ENCODE data around the gene PANX3. TPM values are rescaled to one million over a fixed set of nuclear protein-coding genes. Genes with fewer than 3 reads are reported as not detected.
A peak's percentile ranks its signal among the peaks of the same experiment; 100 is the strongest.

The PANX3 gene
- total and polyA plus RNA-seq, 2 experiments from 2014 or later = 0.25 TPM; not detected in 1

DNA sequence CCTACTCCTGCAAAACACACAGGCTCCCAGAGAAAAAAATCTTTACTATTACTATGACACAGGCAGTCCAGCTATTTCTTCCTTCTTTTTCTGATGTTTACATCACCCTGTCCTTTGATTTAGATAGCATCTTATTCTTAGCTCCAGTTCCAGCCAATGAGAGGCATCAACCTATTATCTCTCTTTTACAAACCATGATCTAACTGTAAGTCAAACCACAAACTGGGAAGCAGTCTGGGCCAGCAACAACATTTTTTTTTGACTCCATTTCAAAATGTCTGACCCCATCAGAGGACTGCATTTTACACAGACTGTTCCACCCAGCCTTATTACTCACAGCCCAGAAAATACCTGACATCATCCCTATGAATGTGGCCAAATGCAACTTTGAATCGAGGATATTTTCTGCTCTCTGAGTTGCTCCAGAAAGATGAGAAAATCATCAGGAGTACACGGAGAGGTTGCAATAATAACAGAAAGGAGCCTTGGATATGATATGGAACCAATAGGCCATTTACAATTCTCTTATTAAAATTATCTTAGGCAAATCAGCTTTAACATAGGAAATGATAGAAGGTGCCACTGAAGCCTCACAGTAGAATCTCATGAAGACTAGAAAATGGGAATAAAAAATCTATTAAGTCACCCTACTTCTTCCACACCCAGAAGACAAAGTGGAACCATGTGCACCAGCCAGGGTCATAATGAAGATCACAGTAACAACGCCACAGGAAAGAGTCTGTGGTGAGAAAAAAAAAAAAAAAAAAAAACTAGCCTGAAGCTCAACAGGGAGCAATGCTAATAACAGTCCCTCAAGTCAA lies 32.6 kb downstream of the PANX3 start:
- DNase-seq (ENCODE audit: low spot score) = no peak
- no peaks in the 10 kb centered on the region for H3K79me2 ChIP-seq
- no peaks in the 10 kb centered on the region for H3K9me2 ChIP-seq (replicated peaks; ENCODE audit: insufficient read depth)
- H4K20me1 ChIP-seq (ENCODE audit: insufficient read depth, poor library complexity, severe bottlenecking) = no peaks in the 10 kb centered on the region
- no peaks in the 10 kb centered on the region for H3K27me3 ChIP-seq
- no peak overlapping the region for H3K4me2 ChIP-seq
- H3K27ac ChIP-seq = peak overlapping the region; percentile 20
- 62% methylated on average over 3 of the region's 3 CpGs for WGBS (ENCODE audit: low lambda C conversion rate, missing lambda C conversion rate)
- peaks cover 2% of the 10 kb centered on the region for H3K4me1 ChIP-seq (ENCODE audit: insufficient read depth)
- TF ChIP-seq CTCF (IDR thresholded peaks at IDR 0.05; ENCODE audit: poor library complexity) (no peak), EZH2phosphoT487 (IDR thresholded peaks at IDR 0.05; ENCODE audit: low read depth, severe bottlenecking, unreplicated experiment) (no peak), EZH2 (IDR thresholded peaks at IDR 0.05; ENCODE audit: borderline replicate concordance) (no peak)
- no peaks in the 10 kb centered on the region for H3K36me3 ChIP-seq (replicated peaks; ENCODE audit: insufficient read depth, low read depth)
- no peak overlapping the region for H3K4me3 ChIP-seq
- no peak overlapping the region for H2AFZ ChIP-seq
- H3K9me3 ChIP-seq (ENCODE audit: low read depth) = no peaks in the 10 kb centered on the region

DNA sequence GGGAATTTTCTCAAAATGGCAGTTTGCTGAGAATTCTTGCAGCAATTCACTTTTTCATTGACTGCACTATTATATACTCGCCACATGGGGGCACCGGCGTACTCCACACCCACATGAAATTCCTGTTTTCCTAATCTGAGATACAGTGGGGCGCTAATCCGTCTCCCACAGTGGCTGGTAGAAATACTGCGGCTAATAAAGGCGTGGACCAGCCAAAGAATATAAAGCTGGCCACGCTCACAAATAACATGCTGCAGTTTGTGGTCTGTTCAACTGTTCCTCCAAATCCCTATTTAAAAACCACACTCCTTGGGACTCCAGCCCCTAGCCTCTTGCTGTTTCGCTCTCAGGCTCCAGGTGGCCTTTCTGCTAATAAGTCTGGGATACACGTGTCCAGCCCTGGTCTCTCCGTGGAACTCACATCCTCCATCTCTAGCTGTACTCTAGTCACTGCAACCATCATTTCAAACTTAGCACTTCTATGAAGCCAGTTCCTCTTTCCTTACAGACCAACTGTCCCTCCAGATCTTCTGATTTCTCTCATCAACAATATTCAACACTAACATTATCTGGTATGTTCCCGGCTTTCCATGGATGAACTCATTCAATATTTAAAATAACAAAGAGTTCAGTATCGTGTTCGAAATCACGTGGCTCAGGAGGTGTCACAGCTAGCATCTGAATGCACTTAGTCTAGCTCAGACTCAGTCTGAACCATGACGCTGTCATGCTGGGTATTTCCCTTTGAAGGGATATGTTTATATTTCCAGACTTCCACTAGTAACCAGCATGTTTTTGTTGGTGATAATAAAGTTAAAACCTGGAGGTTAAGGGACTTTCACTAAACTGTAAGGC lies 33.4 kb downstream of the PANX3 start:
- no peaks in the 10 kb centered on the region for H3K9me2 ChIP-seq (replicated peaks; ENCODE audit: insufficient read depth)
- no peaks in the 10 kb centered on the region for H3K9me3 ChIP-seq (ENCODE audit: low read depth)
- no peaks in the 10 kb centered on the region for H3K4me1 ChIP-seq (ENCODE audit: insufficient read depth)
- peak overlapping the region; percentile 64 for H3K4me2 ChIP-seq
- no peaks in the 10 kb centered on the region for H4K20me1 ChIP-seq (ENCODE audit: insufficient read depth, poor library complexity, severe bottlenecking)
- TF ChIP-seq EZH2 (IDR thresholded peaks at IDR 0.05; ENCODE audit: borderline replicate concordance) = no peak
- TF ChIP-seq CTCF (IDR thresholded peaks at IDR 0.05; ENCODE audit: poor library complexity) = peak; percentile 72
- H3K4me3 ChIP-seq = no peak overlapping the region
- H2AFZ ChIP-seq = peak overlapping the region; percentile 24
- DNase-seq (ENCODE audit: low spot score) = peak; percentile 74
- no peak overlapping the region for H3K27ac ChIP-seq
- no peaks in the 10 kb centered on the region for H3K27me3 ChIP-seq
- H3K36me3 ChIP-seq (replicated peaks; ENCODE audit: insufficient read depth, low read depth) = no peaks in the 10 kb centered on the region
- WGBS (ENCODE audit: low lambda C conversion rate, missing lambda C conversion rate) = 23% methylated on average over 16 of the region's 16 CpGs
- no peaks in the 10 kb centered on the region for H3K79me2 ChIP-seq

DNA sequence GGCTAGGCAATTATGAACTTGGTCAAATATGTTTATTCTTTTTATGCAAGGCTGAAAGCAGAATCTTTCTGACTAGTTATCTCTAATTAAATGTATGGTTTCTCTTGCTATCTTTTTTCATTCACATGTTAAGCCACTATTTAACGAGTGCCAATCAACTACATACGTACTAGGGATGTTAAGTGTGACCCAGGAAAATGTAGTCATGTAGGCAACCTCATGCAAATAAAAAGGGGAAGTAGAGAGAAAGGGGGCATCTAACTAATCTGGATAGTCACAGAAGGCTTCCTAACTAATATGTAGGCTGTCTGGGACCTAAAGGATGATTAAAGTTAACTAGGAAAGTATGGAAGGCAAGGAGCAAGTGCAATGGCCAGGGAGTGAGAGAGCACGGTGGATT lies 34.9 kb downstream of the PANX3 start:
- TF ChIP-seq CTCF (IDR thresholded peaks at IDR 0.05; ENCODE audit: poor library complexity) (no peak), EZH2 (IDR thresholded peaks at IDR 0.05; ENCODE audit: borderline replicate concordance) (no peak), EZH2phosphoT487 (IDR thresholded peaks at IDR 0.05; ENCODE audit: low read depth, severe bottlenecking, unreplicated experiment) (no peak)
- Histone ChIP-seq H3K79me2 (no peaks in the 10 kb centered on the region), H3K9me2 (replicated peaks; ENCODE audit: insufficient read depth) (no peaks in the 10 kb centered on the region), H4K20me1 (ENCODE audit: insufficient read depth, poor library complexity, severe bottlenecking) (no peaks in the 10 kb centered on the region), H3K36me3 (replicated peaks; ENCODE audit: insufficient read depth, low read depth) (no peaks in the 10 kb centered on the region), H3K4me3 (no peak overlapping the region), H3K4me2 (no peak overlapping the region), H2AFZ (no peak overlapping the region), H3K27me3 (no peaks in the 10 kb centered on the region), H3K27ac (no peak overlapping the region), H3K4me1 (ENCODE audit: insufficient read depth) (no peaks in the 10 kb centered on the region), H3K9me3 (ENCODE audit: low read depth) (no peaks in the 10 kb centered on the region)
- 81% methylated on average over 3 of the region's 3 CpGs for WGBS (ENCODE audit: low lambda C conversion rate, missing lambda C conversion rate)
- no peak for DNase-seq (ENCODE audit: low spot score)

Measured in hepatocyte (in vitro differentiated cells).